Measurements from ENCODE around the gene HOXC12. TPM values are rescaled to one million over a fixed set of nuclear protein-coding genes. Genes with fewer than 3 reads are reported as not detected.

The HOXC12 gene
- polyA plus RNA-seq, 1 of the 3 experiments (the other 2 are of a cell fraction), result not detected

GRCh38 chr12:53935383-53936341, 19.0 kb upstream of the HOXC12 start:
- ChIA-PET CTCF (interaction anchor here (1.0 to 1.6 kb wide), 6 partner anchors 13 to 279 kb away, joined by 3 to 4 read pairs (median 3); partner anchors contain the start of genes ATP5MC2 and HOXC10), POLR2A (no interaction called here)
- H3F3A ChIP-seq (replicated peaks; ENCODE audit: insufficient read depth), result no peaks in the 10 kb centered on the region
- H3K36me3 ChIP-seq (replicated peaks in 1 of 2; ENCODE audit: control insufficient read depth in 1 of 2, insufficient read depth in 2 of 2, low read length in 1 of 2), result no peaks in the 10 kb centered on the region
- TF ChIP-seq, protein P1, sequence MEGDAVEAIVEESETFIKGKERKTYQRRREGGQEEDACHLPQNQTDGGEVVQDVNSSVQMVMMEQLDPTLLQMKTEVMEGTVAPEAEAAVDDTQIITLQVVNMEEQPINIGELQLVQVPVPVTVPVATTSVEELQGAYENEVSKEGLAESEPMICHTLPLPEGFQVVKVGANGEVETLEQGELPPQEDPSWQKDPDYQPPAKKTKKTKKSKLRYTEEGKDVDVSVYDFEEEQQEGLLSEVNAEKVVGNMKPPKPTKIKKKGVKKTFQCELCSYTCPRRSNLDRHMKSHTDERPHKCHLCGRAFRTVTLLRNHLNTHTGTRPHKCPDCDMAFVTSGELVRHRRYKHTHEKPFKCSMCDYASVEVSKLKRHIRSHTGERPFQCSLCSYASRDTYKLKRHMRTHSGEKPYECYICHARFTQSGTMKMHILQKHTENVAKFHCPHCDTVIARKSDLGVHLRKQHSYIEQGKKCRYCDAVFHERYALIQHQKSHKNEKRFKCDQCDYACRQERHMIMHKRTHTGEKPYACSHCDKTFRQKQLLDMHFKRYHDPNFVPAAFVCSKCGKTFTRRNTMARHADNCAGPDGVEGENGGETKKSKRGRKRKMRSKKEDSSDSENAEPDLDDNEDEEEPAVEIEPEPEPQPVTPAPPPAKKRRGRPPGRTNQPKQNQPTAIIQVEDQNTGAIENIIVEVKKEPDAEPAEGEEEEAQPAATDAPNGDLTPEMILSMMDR (IDR thresholded peaks at IDR 0.05), result no peak
- peak; percentile 75 for TF ChIP-seq EZH2phosphoT487 (IDR thresholded peaks at IDR 0.05; ENCODE audit: borderline replicate concordance, low read depth)
- DNase-seq, result no peak
- 12% methylated on average over 48 of the region's 49 CpGs for WGBS (ENCODE audit: low lambda C conversion rate)
- H3K4me3 ChIP-seq (ENCODE audit: low read depth in 2 of 2, low read length in 1 of 2), result peak overlapping the region in 1 of 2 experiments; percentile 36; a peak in 2 of 4 replicates
- H3K4me2 ChIP-seq, result peak overlapping the region; percentile 77
- H3K9me2 ChIP-seq, result no peaks in the 10 kb centered on the region
- no peaks in the 10 kb centered on the region for H3K79me2 ChIP-seq (ENCODE audit: insufficient read depth)
- H3K9me3 ChIP-seq, result no peaks in the 10 kb centered on the region
- H3K27ac ChIP-seq (ENCODE audit: low read depth in 2 of 2, low read length in 1 of 2), result no peak overlapping the region
- H2AFZ ChIP-seq (ENCODE audit: low read depth), result no peak overlapping the region
- H3K4me1 ChIP-seq (ENCODE audit: control insufficient read depth in 1 of 2, insufficient read depth in 2 of 2, low read depth in 1 of 2, low read length in 1 of 2), result no peaks in the 10 kb centered on the region; a peak in 1 of 4 replicates
- H3K9ac ChIP-seq, result no peak overlapping the region
- H3K27me3 ChIP-seq (ENCODE audit: insufficient read depth), result peaks cover 97% of the 10 kb centered on the region
- H4K20me1 ChIP-seq (ENCODE audit: insufficient read depth), result no peaks in the 10 kb centered on the region

- H3F3A ChIP-seq (replicated peaks; ENCODE audit: insufficient read depth), result no peaks in the 10 kb centered on the region
- H3K9me3 ChIP-seq, result no peaks in the 10 kb centered on the region
- no peak for TF ChIP-seq NRF1 (IDR thresholded peaks at IDR 0.05; ENCODE audit: low read depth, low read length)
- TF ChIP-seq, protein P2, sequence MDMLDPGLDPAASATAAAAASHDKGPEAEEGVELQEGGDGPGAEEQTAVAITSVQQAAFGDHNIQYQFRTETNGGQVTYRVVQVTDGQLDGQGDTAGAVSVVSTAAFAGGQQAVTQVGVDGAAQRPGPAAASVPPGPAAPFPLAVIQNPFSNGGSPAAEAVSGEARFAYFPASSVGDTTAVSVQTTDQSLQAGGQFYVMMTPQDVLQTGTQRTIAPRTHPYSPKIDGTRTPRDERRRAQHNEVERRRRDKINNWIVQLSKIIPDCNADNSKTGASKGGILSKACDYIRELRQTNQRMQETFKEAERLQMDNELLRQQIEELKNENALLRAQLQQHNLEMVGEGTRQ (IDR thresholded peaks at IDR 0.05; ENCODE audit: borderline replicate concordance, low read depth, low read length), result no peak
- TF ChIP-seq, protein P3, sequence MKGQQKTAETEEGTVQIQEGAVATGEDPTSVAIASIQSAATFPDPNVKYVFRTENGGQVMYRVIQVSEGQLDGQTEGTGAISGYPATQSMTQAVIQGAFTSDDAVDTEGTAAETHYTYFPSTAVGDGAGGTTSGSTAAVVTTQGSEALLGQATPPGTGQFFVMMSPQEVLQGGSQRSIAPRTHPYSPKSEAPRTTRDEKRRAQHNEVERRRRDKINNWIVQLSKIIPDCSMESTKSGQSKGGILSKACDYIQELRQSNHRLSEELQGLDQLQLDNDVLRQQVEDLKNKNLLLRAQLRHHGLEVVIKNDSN (IDR thresholded peaks at IDR 0.05; ENCODE audit: borderline replicate concordance, low read depth), result no peak
- no peak for TF ChIP-seq YY1 (IDR thresholded peaks at IDR 0.05; ENCODE audit: low read depth)
- no peak for TF ChIP-seq TAF1 (IDR thresholded peaks at IDR 0.05; ENCODE audit: borderline replicate concordance, low read depth, low read length)
- no peak for TF ChIP-seq RXRA (IDR thresholded peaks at IDR 0.05; ENCODE audit: borderline replicate concordance, low read depth)
- no peak for TF ChIP-seq GATA2 (CRISPR knock-in tag; IDR thresholded peaks at IDR 0.05)
- no peak for TF ChIP-seq TEAD4 (IDR thresholded peaks at IDR 0.05; ENCODE audit: borderline replicate concordance, insufficient read depth)
- no peak for TF ChIP-seq RAD21 (IDR thresholded peaks at IDR 0.05; ENCODE audit: low read length)
- no peak for TF ChIP-seq NFIC (IDR thresholded peaks at IDR 0.05; ENCODE audit: borderline replicate concordance)
- no peak for TF ChIP-seq EP300 (IDR thresholded peaks at IDR 0.05; ENCODE audit: borderline replicate concordance in 1 of 2, low read depth in 1 of 2, low read length in 1 of 2)
- no peak for DNase-seq
- no peak overlapping the region for H2AFZ ChIP-seq (ENCODE audit: low read depth)
- no peaks in the 10 kb centered on the region; a peak in 1 of 4 replicates for H3K4me1 ChIP-seq (ENCODE audit: control insufficient read depth in 1 of 2, insufficient read depth in 2 of 2, low read depth in 1 of 2, low read length in 1 of 2)
- no peaks in the 10 kb centered on the region for H3K79me2 ChIP-seq (ENCODE audit: insufficient read depth)
- H4K20me1 ChIP-seq (ENCODE audit: insufficient read depth), result no peaks in the 10 kb centered on the region
- H3K36me3 ChIP-seq (replicated peaks in 1 of 2; ENCODE audit: control insufficient read depth in 1 of 2, insufficient read depth in 2 of 2, low read length in 1 of 2), result no peaks in the 10 kb centered on the region
- peaks cover 100% of the 10 kb centered on the region for H3K27me3 ChIP-seq (ENCODE audit: insufficient read depth)
- CTCF ChIA-PET, result interaction anchor here (1.1 to 4.9 kb wide), 5 partner anchors 16 to 193 kb away, joined by 3 to 16 read pairs (median 4); no protein-coding TSS in a partner anchor
- no peak overlapping the region for H3K27ac ChIP-seq (ENCODE audit: low read depth in 2 of 2, low read length in 1 of 2)
- H3K4me2 ChIP-seq, result no peak overlapping the region
- POLR2A ChIA-PET, result no interaction called here
- H3K4me3 ChIP-seq (ENCODE audit: low read depth in 2 of 2, low read length in 1 of 2), result no peak overlapping the region
- H3K9me2 ChIP-seq, result no peaks in the 10 kb centered on the region
- no peak overlapping the region for H3K9ac ChIP-seq
- 16% methylated on average over 11 of the region's 12 CpGs for WGBS (ENCODE audit: low lambda C conversion rate)
Measured at GRCh38 chr12:53937099-53937498, 17.6 kb upstream of the HOXC12 start.
